ENCODE measurements around the gene OR9I1.

DNA sequence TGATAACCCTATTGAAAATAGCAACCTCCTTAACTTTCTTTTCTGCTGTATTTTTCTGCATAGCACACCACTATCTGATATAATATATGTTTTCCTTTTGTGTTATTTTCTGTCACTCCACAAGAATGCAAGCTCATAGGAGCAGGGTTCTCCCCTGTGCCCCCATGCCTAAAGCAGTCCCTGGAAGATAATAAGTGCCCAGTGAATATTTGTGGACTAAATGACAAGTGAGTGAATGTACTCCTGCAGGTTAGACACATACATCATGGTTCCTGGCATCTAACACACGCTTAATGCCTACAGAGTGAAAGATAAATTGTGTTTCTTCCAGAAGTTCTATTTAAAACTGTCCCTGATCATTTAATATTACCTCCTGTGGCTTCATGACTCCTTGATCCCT lies 39.7 kb upstream of the OR9I1 start:
- TF ChIP-seq, protein P1, sequence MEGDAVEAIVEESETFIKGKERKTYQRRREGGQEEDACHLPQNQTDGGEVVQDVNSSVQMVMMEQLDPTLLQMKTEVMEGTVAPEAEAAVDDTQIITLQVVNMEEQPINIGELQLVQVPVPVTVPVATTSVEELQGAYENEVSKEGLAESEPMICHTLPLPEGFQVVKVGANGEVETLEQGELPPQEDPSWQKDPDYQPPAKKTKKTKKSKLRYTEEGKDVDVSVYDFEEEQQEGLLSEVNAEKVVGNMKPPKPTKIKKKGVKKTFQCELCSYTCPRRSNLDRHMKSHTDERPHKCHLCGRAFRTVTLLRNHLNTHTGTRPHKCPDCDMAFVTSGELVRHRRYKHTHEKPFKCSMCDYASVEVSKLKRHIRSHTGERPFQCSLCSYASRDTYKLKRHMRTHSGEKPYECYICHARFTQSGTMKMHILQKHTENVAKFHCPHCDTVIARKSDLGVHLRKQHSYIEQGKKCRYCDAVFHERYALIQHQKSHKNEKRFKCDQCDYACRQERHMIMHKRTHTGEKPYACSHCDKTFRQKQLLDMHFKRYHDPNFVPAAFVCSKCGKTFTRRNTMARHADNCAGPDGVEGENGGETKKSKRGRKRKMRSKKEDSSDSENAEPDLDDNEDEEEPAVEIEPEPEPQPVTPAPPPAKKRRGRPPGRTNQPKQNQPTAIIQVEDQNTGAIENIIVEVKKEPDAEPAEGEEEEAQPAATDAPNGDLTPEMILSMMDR (IDR thresholded peaks at IDR 0.05), result no peak
- TF ChIP-seq POLR2A (IDR thresholded peaks at IDR 0.05) (no peak), POLR2AphosphoS5 (IDR thresholded peaks at IDR 0.05) (no peak)

Measured in prostate gland (tissue), 2 donors.